Stimulated activated CD4-positive, alpha-beta T cell treated with anti-CD3 and anti-CD28 coated beads, Interleukin-15, amount 100 ng/mL, for 1 hour (primary cell): ENCODE measurements around the gene SNCB.
A peak's percentile ranks its signal among the peaks of the same experiment; 100 is the strongest.

ENCODE experiments used
- DNase-seq, 2 donors: peaks; one replicate each; pipeline ENCODE4 v3.0.0-alpha.2; 2020; ENCODE audit warnings: low read depth in 1 of 2, low spot score in 1 of 2

The SNCB gene

DNA sequence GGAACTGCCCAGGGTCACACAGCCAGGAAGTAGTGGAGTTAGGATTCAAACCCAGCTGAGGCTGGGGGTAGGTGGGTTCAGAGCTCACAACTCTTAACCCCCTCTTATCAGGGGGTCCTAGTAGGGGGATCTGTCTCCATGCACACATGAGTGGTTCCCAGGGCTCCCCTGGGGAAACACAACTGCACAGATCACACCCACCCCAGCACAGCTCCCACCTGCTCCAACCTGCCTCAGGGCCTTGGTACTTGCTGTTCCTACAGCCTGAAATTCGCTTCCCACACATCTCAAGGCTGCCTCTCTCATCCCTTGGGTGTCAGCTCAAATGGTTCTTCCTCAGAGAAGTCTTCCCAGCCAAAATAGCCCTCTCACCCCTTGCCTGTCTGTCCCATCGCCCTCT, 4.8 kb downstream of the SNCB start:
- DNase-seq: no peak

DNA sequence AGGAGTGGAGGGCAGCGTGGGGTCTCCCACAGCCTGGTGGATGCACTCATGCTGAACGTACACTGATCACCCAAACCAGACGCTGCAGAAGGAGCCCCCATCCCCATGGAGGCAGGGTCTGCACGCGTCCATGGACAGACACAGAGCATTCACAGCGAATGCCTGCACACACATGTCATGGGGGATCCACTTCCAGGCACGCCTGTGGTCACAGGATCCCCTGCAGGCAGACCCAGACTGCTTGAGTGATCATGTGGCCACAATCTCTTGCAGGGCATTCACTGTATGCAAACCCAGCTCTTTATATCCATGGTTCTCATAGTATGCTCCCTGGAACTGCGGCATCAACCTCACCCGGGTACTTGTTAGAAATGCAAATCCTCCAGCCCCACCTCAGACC, 5.4 kb downstream of the SNCB start:
- no peak for DNase-seq

DNA sequence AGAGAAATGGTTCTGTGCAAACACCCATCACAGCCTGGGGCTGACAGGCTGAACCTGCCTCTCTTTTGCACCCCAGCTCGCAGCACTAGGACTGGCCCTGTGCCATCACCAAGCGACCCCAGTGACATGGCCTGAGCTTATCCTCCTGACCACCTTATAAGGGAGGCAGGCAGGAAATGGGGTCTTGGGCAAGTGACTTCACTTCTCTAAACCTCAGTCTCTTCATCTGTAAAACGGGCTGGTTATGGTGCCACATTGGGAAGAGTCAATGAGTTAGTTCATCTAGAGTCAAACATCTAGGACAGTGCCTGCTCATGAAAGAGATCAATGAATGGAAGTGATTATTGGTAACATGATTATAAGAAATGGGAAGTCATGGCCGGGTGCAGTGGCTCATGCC, 6.2 kb downstream of the SNCB start:
- no peak for DNase-seq

DNA sequence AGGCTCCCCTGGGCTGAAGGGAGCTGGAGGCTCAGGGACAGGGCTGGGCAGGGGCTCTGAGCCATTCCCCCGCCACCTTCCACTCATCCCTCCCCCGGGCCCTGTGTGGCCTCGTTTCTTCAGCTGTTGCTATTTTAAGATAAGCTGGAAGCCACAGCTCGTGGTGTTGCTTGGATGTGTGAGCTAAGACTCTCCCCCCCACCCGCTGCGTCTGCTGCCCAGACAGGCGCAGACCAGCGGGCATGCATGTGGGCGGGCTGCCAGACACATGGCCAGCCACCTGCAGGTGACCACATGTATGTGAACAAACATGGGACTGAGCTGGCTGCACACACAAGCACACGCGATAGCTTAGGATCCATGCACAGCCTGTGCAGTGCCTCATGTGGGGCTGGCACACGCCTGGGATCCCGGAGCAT, 8.7 kb downstream of the SNCB start:
- DNase-seq: no peak

DNA sequence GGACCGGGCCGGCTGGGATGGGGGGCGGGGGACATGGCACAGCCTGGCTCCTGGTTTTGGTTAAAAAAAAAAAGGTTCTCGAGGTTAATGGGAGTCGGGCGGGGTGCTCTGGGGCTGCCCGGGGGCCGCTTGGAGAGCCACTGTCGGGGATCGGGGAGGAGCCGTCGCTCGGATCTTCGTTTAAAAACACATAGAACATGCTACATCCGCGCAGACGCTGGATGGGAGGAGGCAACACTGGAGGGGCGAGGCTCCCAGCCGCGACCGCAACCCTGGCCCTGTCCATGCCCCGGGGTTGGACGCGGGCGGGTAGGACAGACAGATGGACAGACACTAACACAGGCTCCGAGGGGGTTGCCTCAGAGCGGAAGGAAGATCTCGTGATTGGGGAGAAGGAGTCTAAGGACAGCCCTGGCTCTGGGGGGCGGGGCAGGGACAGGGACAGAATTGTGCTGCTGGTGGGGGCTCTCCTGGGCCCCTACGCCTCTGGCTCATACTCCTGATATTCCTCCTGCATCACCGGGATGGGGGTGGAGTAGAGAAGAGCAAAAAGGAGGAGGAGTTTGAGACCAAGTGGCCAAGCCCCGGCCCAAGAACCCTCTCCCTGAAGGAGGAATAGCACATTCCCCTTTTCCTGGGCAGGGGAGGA, 9.9 kb downstream of the SNCB start:
- no peak for DNase-seq

DNA sequence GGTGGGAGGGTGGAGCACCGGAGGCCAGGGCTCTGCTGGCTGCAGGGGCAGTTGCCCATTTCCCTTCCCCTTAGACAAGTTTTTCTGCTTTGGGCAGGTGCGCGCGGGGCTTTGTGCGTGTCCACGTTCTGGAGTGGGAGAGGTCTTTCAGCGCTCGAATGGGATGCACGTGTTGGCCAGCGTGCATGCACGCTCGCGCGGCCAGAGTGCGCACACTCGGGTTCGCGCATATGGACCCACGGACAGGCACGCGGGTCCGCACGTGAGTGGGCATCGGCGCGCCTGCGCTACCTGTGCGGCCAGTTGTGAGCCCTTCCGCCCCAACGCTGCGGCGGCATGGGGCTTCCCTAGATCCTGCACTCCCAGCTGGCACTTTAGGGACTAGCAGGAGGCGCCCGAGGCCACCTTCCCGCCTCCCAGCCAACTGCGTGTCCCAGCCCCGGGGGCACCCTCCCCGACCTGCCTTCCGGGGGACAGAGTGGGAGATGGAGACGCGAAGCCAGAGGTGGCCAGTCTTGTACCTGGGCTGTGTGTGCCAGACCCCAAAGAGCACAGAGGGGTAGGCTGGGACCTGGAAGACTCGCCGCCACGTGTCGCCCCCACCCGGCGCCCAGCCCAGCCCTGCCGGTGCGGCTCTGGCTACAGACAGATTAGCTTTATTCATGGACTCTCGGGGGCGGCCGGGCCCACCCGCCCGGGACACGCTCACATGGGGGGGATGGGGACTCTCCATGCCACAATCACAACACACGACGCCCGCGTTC, 10.6 kb downstream of the SNCB start:
- no peak for DNase-seq

DNA sequence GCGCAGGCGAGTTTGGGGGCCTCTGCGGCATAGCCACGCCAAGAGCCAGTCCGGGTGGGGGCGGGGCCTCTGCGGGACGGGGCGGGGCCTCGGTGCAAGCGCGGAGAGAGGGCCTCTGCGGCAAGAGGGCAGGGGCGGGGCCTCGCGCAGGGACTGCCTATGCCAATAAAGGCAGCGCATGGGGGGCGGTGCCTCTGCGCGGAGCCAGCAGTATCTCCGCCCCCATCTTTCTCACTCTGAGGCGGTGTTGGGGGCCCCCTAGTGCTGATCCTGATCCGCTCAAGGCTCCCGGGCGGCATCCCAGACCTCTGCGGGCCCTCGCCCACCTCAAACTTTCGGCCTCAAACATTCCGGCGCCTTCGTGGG, 11.1 kb downstream of the SNCB start:
- peak; percentile 16 to 68 for DNase-seq

DNA sequence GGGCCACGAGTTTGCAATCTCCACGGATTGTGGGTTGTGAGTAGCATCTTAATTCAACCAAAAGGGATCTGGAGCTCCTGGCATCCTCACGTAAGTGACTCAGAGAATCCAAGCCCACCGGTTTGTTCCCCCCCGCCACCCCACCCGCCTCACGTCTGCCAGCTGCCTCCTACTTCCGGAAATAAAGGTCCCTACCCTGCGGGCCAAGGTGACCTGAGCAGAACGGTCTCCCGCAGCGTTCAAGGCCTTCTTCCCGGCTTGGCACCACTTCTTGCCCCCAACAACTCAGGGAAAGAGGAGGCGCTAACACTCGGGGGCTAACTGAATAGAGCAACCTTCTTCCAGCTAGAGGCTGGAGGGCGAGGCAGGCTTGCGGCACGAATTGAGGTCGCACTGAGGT, 11.6 kb downstream of the SNCB start:
- no peak for DNase-seq

DNA sequence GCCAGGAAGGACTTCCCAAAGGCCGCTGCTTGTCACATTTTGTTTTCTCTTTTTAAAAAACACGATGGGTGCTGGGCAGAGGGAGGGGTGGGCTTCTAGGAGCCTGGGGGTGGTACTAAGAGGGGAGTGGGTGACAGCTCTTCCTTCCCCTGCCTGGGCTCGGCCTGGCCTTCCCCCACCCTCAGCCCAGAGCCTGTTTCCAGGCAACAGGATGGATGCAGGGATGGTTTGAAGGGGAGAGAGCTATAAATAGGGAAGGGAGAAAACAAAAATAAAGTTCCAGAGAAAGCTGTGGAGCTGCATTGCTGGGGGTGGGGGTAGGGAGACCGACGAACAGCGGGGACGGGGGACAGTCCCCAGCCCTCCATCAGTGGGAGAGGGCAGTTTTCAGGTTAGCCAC, 13.8 kb downstream of the SNCB start:
- DNase-seq: no peak

DNA sequence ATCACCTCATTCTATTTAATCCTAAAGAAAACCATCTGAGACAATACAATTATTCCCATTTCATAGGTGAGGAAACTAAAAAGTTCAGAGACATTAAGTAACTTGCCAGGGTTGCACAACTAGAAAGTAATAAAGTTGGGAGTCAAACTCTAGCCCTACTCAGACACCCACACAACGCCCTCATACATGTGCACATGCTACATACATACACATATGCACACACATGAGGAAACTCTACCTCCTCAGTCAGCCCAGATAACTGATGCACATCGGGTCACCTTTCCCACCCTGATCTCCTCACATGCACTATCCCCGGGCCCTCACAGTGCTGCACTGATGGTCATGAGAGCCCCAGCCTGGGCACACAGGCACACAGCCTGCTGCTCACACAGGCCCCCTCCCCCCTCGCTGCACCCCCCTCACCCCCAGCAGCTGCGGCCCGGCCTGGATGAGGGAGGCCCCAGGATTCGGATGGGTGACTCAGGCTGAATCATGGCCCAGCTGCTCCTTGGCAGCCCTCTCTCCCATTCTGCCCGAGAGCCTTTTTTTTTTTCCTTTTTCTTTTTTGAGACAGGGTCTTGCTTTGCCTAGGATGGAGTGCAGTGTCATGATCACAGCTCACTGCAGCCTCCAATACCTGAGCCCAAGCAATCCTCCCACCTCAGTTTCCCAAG, 15.4 kb downstream of the SNCB start:
- no peak for DNase-seq

DNA sequence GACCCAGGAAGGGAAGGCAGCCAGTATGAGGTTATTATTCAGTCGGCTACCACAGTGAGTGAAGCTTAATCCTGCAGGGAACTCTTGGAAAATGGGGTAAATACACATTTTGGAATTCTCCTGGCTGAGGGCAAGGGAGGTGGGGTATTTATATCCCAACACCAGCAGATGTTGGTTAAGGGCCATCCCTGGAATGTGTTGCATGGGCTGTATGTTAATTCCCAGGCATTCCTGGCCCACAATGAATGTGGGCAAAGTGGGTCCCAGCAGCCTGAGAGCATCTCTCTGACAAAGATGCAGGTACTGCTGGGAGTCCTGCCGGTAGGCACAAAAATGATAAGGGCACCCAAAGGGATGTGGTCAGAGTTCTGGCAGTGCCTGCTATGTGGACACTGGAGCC, 17.5 kb downstream of the SNCB start:
- DNase-seq: no peak

DNA sequence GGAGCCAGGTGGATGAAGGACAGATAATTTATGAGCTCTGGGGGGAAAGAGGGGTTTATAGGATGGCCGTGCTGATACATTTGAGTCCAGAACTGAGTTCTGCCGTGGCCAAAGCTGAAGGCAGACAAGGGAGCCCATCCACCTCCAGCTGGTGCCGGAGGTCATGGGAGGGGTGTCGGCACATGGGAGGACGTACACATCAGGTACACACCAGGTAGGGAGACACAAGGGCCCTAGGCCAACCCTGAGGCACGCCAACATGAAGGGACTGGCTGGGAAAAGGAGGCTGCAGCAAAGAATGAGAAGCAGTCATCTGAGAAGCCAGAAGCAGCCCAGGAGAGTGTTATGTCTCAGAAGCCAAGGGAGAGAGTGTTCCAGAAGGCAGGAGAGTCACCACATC, 18.3 kb downstream of the SNCB start:
- no peak for DNase-seq

DNA sequence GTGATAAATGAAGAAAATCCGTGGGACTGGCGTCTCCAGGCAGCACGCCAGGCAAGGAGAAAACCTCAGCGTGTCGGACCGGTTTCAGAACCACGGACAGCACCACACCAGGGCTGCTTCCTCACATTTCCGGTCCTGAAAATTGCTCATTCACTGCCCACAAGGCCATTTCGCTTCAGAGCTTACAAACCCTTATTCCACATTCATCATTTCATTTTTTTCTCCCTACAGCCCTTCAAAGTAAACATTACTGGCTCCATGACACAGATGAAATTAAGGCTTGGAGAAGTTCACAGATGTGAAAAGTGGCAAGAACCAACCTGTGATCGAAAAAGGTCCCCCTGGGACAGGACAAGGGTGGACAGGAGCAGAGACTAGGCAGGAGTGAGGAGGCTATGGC, 18.9 kb downstream of the SNCB start:
- no peak for DNase-seq

DNA sequence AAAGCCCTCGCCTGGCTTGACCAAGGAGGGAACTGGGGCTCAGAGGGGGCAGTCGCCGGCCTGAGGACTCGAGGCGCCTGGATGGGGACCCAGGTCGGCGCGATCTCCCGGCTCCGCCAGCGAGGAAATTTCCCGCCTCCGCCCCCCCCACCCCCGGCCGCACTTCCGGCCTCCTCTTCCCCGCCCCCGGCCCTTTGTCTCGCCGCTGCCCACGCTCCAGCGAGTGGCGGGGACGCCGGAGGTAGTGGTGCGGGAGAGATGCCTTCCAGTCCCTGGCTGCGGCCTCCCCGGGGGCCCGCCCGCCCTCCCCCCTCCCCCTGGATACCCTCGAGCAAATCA, 19.9 kb downstream of the SNCB start:
- no peak for DNase-seq

DNA sequence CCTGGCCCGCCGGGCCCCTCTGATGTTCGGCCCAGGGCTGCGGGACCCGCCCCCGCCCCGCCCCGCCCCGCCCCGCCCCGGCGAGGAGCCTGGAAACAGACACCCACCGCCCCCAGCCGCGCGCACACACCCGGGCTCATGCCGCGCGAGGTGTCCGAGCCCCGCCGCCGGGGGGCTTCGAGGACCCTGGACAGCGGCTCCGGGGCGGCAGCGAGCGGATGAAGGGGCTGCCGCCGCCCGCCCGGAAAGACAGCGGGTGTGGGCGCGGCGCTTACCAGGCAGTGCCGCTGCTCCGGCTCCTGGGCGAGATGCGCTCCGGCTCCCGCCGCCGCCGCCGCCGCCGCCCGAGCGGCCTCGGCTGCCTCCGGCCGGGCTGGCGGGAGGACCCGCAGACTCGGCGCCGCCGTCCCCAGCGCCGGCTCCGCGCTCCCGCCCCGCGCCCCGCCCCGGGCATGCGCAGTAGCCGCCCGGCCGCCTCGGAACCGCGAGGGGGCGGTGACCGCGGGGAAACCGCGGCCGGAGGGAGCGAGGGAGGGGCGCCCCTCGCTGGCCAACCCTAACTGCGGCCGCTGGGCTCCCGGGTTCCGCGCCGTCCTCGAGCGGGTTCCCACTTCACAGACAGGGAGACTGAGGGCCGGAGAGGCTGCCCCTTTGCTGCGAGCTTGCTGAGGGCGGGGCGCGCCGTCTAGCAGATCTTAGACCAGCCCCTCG, 20.5 kb downstream of the SNCB start, which contains the start of gene GPRIN1:
GPRIN1 (minus strand) TSS at position 433 of the 711 bp plus-strand sequence. CDS start 10,322 bp downstream, outside the sequence.
- DNase-seq: peak; percentile 30 to 57

DNA sequence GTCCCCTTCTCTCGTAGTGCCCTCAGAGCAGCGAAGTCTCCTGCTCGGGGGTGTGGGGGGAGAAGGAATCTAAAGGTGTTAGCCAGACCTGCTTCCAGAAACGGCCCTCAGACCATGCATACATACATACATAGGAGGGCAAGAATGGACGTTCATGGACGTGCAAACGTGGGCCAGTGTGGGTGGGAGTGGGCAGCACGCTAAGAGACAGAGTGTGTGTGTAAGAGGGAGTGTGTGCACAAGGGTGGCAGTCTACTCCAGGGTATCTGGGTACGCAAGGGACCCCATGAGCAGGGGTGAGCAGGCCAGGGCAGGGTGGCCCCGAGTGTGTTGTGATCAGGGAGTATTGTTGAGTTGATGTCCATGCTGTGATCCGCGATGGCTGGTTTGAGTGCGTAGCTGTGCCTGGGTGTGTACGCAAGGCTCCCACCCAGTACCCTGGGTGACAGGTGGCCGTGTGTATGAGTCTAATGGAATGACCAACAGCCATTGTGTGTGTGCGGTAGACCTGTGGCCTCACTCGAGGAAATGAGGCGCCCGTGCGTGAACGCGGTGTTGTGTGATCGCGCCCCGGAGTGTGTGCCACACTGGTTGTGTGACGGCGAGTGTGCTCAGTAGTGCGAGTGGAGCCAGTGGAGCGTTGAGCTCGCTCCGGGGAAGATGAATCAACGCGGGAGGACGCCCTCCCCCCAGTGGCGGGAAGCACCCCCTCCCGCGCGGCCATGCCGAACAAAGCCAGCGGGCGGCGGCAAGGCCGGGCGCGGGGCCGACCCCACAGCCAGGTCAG, 21.2 kb downstream of the SNCB start:
- no peak for DNase-seq

DNA sequence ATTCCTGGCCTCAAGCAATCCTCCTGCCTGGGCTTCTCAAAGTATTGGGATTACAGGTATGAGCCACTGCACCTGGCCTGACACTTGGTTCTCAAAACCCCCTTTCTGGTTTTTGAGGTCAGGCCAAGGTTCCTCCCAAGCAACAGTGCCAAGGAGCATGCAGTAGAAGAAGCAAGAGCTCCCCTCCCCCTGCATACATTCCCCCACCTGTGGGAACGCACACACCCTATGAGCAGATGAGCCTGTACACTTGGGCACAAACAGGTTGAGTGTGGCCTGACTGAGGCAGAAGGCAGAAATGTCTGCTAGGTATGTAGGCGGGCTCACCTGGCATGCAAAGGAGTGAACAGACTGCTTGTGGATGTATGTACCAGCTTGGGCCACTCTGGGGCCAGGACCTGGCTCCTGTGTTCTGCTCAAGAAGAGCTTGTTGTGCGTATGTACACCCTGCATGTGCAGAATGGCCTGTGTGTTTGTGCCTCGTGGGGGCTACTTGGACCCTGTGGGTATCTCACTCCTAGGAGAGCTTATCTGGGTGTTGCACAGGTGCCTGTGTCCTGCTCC, 22.1 kb downstream of the SNCB start:
- DNase-seq: no peak

DNA sequence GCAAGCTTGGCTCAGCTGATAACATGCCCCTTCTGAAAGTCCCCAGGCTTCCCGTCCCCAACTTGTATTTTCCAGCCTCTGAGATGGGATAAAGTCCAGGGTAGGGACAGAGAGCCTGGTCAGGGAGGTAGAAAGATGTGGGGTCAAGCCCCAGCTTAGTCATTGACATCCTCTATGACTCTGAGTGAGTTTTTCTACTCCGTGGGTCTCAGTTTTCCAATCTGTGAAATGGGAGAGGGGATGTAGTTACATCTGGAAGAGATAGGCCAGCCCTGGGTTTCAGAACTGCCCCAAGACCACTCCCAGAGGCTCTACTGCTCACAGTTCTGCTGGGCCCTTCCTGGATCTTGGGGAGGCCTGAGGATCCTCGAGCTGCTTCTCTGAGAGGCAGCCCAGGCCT, 23.5 kb downstream of the SNCB start:
- no peak for DNase-seq

DNA sequence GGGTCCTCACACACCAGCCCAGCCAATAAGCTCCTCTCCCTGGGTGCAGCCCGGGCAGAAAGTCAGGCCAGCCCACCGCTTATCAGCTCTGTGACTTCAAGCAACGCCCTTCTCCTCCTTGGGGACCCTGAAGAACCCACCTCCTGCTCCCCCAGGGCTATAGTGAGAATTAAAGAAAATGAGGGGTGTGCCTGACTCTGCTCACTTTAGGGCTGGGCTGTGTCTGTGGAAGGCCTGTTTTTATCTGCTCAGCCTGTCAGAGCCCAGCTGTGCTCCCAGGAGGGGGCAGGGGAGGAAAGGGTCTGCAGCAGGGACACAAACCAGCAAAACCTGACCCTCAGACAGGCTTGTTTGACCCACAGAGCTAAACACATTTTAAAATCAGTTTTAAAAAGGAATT, 24.3 kb downstream of the SNCB start:
- no peak for DNase-seq

DNA sequence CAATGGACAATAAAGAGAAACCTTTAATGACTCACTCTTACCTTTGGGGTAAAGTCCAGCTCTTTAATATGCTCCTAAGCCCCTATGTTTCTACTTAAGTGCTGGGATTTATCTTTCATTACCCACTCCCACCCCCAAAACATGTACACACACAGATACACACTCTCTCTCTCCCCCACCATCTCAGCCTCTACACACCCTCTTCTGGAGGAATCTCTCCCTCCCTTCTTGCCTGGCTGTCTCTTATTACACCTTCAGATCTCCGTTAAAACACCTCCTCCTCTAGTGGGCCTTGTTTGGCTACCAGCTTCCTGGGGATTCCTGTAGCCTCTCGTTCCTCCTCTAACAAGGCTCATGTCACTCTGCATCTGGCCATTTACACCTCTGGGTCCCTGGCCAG, 27.2 kb downstream of the SNCB start:
- no peak for DNase-seq
